GM23338 (cell line): ENCODE results near the gene NRP2. TPM values are rescaled to one million over a fixed set of nuclear protein-coding genes. Genes with fewer than 3 reads are reported as not detected.

Experiments used
- CTCF ChIP-seq, 2 experiments: fragments of 200-600 bp in 1 of 2; sonication (generic) in 1 of 2; conservative IDR thresholded peaks; 2 replicates each; pipeline versions ENCODE4 v1.5.1 to v1.6.1; 2016 to 2017; ENCODE audit warnings: antibody characterized with exemption in 2 of 2, low read depth in 2 of 2, mild to moderate bottlenecking in 2 of 2, moderate library complexity in 1 of 2
- EZH2 ChIP-seq: fragments of 200-600 bp; sonication (generic); IDR thresholded peaks from one replicate; pipeline ENCODE4 v1.8.0; 2017; ENCODE audit warnings: antibody characterized with exemption, mild to moderate bottlenecking, low read depth; ENCODE audit not compliant: unreplicated experiment
- EZH2phosphoT487 ChIP-seq: fragments of 200-600 bp; sonication (generic); IDR thresholded peaks from one replicate; pipeline ENCODE4 v1.8.1; 2018; ENCODE audit warnings: antibody characterized with exemption; ENCODE audit not compliant: unreplicated experiment
- JUNB ChIP-seq: IDR thresholded peaks from one replicate; pipeline ENCODE4 v1.6.1; 2016; ENCODE audit warnings: antibody characterized with exemption; ENCODE audit not compliant: unreplicated experiment
- POLR2AphosphoS5 ChIP-seq: IDR thresholded peaks from 2 replicates; pipeline ENCODE4 v1.6.1; 2016; ENCODE audit warnings: antibody characterized with exemption, low read depth
- REST ChIP-seq: IDR thresholded peaks from one replicate; pipeline ENCODE4 v1.6.1; 2018; ENCODE audit warnings: antibody characterized with exemption; ENCODE audit not compliant: unreplicated experiment
- STAT1 ChIP-seq: IDR thresholded peaks from one replicate; pipeline ENCODE4 v1.6.1; 2016; ENCODE audit warnings: antibody characterized with exemption; ENCODE audit not compliant: unreplicated experiment
- ZNF114 ChIP-seq: fragments of 250-450 bp; sonication (Bioruptor Pico); IDR thresholded peaks from 2 replicates; pipeline ENCODE4 v1.5.0; 2020; ENCODE audit warnings: mild to moderate bottlenecking, moderate library complexity
- ZNF331 ChIP-seq: fragments of 250-450 bp; sonication (Bioruptor Pico); IDR thresholded peaks from 2 replicates; pipeline ENCODE4 v1.5.0; 2020; ENCODE audit warnings: low read depth, mild to moderate bottlenecking, moderate library complexity
- ZNF462 ChIP-seq: fragments of 250-450 bp; sonication (Bioruptor Pico); IDR thresholded peaks from 2 replicates; pipeline ENCODE4 v1.5.0; 2020; ENCODE audit warnings: mild to moderate bottlenecking, moderate library complexity
- polyA plus RNA-seq: library from polyadenylated mRNA; unstranded; fragments of >200 nt; fragmentation: Nextera tagmentation; extraction: Ambion mirVana; gene quantifications from 2 replicates; pipeline ENCODE4 v1.2.1, GENCODE V29; 2016
- total RNA-seq: library from RNA; depleted of rRNA; stranded (reverse); fragments of >200 nt; shearing (Covaris generic); gene quantifications from 2 replicates; pipeline ENCODE4 v1.2.3, GENCODE V29; 2014

The NRP2 gene
- total and polyA plus RNA-seq, 2 experiments from 2014 or later, result 18.4 to 22.0 TPM

- no peak for TF ChIP-seq ZNF462
- TF ChIP-seq REST, result no peak
- TF ChIP-seq POLR2AphosphoS5, result no peak
- TF ChIP-seq ZNF114 (CRISPR knock-in tag), result no peak
- TF ChIP-seq ZNF331 (CRISPR knock-in tag), result no peak
- no peak for TF ChIP-seq STAT1
- TF ChIP-seq JUNB, result no peak
- no peak for TF ChIP-seq EZH2
- TF ChIP-seq EZH2phosphoT487, result no peak
- no peak for TF ChIP-seq CTCF (conservative IDR thresholded peaks at IDR 0.05; ENCODE audit: low read depth in 2 of 2)
Measured at GRCh38 chr2:205637779-205638503, 44.4 kb upstream of the NRP2 start (continued).
